ENCODE data around the gene TCTN2.

DNA sequence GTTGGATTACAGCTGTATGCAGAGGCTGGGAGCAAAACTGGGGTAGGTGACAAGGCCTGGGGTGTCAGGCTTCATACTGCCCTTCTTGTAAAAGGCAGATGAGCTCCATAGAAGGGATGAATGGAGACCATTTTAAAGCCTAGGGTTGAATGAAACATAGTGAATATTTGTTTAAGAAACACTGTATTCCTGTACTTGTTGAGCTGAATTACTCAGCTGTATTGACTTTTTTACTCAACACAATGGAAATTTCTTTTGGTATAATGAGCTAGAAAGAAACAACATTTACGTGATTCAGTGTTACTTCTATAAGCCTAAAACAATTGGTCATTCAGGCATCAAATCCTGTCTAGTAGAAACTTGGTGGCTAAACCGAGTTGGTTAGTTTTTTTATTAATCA lies 55.3 kb downstream of the TCTN2 start:
- TF ChIP-seq GATA3 (IDR thresholded peaks at IDR 0.05; ENCODE audit: low read depth, low read length): no peak
- no peak for TF ChIP-seq GATA2 (IDR thresholded peaks at IDR 0.05; ENCODE audit: low read depth, low read length)

Measured in SH-SY5Y (cell line).